ENCODE data around the gene PRKG1. TPM values are rescaled to one million over a fixed set of nuclear protein-coding genes. Genes with fewer than 3 reads are reported as not detected.

PRKG1 gene
- total and polyA plus RNA-seq, 4 donors = 26.2 to 199 (median 94.1) TPM

GRCh38 chr10:51072921-51073434, 1.3 kb upstream of the PRKG1 start:
- Histone ChIP-seq H3K36me3 (ENCODE audit: control insufficient read depth in 1 of 2, insufficient read depth in 2 of 2, low read length in 1 of 2) (no peaks in the 10 kb centered on the region), H3K27me3 (ENCODE audit: control insufficient read depth in 1 of 2, insufficient read depth in 2 of 2, low read length in 1 of 2) (no peaks in the 10 kb centered on the region), H3K27ac (ENCODE audit: low read depth in 1 of 2, low read length in 2 of 2) (peak overlapping the region in 1 of 2 donors; percentile 26), H3K4me1 (ENCODE audit: control insufficient read depth in 1 of 2, insufficient read depth in 2 of 2, low read length in 2 of 2) (no peaks in the 10 kb centered on the region), H3K9me3 (ENCODE audit: control insufficient read depth, low read length) (no peaks in the 10 kb centered on the region), H3K4me3 (ENCODE audit: low read length in 2 of 2) (peak overlapping the region; percentile 79 to 82)
- DNase-seq = no peak
- ATAC-seq (ENCODE audit: low FRiP score) = no peak
- intact Hi-C loops (cut with DNase I) = loop anchor here (10.0 kb wide), 5 partner anchors 58 to 632 kb away; no protein-coding TSS in a partner anchor
- WGBS, 2 donors = 19 to 21% methylated on average over 5 of the region's 5 CpGs

- DNase-seq = peak; percentile 52 to 81
- Histone ChIP-seq H3K9me3 (ENCODE audit: control insufficient read depth, low read length) (no peaks in the 10 kb centered on the region), H3K27me3 (ENCODE audit: control insufficient read depth in 1 of 2, insufficient read depth in 2 of 2, low read length in 1 of 2) (no peaks in the 10 kb centered on the region), H3K36me3 (ENCODE audit: control insufficient read depth in 1 of 2, insufficient read depth in 2 of 2, low read length in 1 of 2) (no peaks in the 10 kb centered on the region), H3K4me1 (ENCODE audit: control insufficient read depth in 1 of 2, insufficient read depth in 2 of 2, low read length in 2 of 2) (no peaks in the 10 kb centered on the region), H3K4me3 (ENCODE audit: low read length in 2 of 2) (peak overlapping the region; percentile 79 to 82), H3K27ac (ENCODE audit: low read depth in 1 of 2, low read length in 2 of 2) (peak overlapping the region; percentile 83 to 89)
- whole genome bisulfite sequencing, 2 donors = 1% methylated on average over 42 to 50 of the region's 50 CpGs
- ATAC-seq (ENCODE audit: low FRiP score) = peak; percentile 55
- intact Hi-C loops (cut with DNase I) = loop anchor here (10.0 kb wide), 5 partner anchors 59 to 631 kb away; no protein-coding TSS in a partner anchor
These were observed 642 bp upstream of the PRKG1 start for GRCh38 chr10:51073453-51074237.

GRCh38 chr10:51075043-51075872, 971 bp downstream of the PRKG1 start:
- H3K9me3 ChIP-seq (ENCODE audit: control insufficient read depth, low read length) = no peaks in the 10 kb centered on the region
- peak overlapping the region; percentile 79 to 82 for H3K4me3 ChIP-seq (ENCODE audit: low read length in 2 of 2)
- H3K27me3 ChIP-seq (ENCODE audit: control insufficient read depth in 1 of 2, insufficient read depth in 2 of 2, low read length in 1 of 2) = no peaks in the 10 kb centered on the region
- 1% methylated on average over 18 of the region's 18 CpGs for WGBS, 2 donors
- ATAC-seq (ENCODE audit: low FRiP score) (no peak), DNase-seq (no peak)
- H3K36me3 ChIP-seq (ENCODE audit: control insufficient read depth in 1 of 2, insufficient read depth in 2 of 2, low read length in 1 of 2) = no peaks in the 10 kb centered on the region
- peaks cover under 1 to 6% of the 10 kb centered on the region in 2 donors for H3K4me1 ChIP-seq (ENCODE audit: control insufficient read depth in 1 of 2, insufficient read depth in 2 of 2, low read length in 2 of 2)
- intact Hi-C loops (cut with DNase I) = loop anchor here (5.0 to 10.0 kb wide), 6 partner anchors 60 to 630 kb away; no protein-coding TSS in a partner anchor
- peak overlapping the region; percentile 47 to 89 for H3K27ac ChIP-seq (ENCODE audit: low read depth in 1 of 2, low read length in 2 of 2)

DNA sequence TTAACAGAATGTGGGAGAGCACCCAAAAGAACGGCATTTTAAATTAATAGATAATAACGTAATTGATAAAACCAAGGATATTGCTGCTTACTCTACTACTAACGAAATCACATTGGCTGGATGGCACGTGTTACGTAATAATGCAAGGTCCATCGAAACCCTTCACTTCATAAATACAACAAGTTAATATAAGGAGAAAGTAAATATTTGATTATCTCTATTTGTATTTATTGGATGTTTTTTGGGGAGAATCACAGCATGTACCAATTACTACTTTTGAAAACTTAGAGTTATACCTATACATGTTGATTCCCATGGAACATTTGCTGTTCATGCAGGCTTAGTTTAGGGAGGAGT, 1.6 kb downstream of the PRKG1 start:
- Histone ChIP-seq H3K27me3 (ENCODE audit: control insufficient read depth in 1 of 2, insufficient read depth in 2 of 2, low read length in 1 of 2) (no peaks in the 10 kb centered on the region), H3K9me3 (ENCODE audit: control insufficient read depth, low read length) (no peaks in the 10 kb centered on the region), H3K4me1 (ENCODE audit: control insufficient read depth in 1 of 2, insufficient read depth in 2 of 2, low read length in 2 of 2) (peaks cover 3 to 8% of the 10 kb centered on the region in 2 donors), H3K36me3 (ENCODE audit: control insufficient read depth in 1 of 2, insufficient read depth in 2 of 2, low read length in 1 of 2) (no peaks in the 10 kb centered on the region), H3K27ac (ENCODE audit: low read depth in 1 of 2, low read length in 2 of 2) (no peak overlapping the region), H3K4me3 (ENCODE audit: low read length in 2 of 2) (peak overlapping the region; percentile 79 to 82)
- DNase-seq = no peak
- intact Hi-C loops (cut with DNase I) = loop anchor here (5.0 to 10.0 kb wide), 6 partner anchors 61 to 629 kb away; no protein-coding TSS in a partner anchor
- no peak for ATAC-seq (ENCODE audit: low FRiP score)
- 2 to 6% methylated on average over 6 of the region's 6 CpGs for WGBS, 2 donors

DNA sequence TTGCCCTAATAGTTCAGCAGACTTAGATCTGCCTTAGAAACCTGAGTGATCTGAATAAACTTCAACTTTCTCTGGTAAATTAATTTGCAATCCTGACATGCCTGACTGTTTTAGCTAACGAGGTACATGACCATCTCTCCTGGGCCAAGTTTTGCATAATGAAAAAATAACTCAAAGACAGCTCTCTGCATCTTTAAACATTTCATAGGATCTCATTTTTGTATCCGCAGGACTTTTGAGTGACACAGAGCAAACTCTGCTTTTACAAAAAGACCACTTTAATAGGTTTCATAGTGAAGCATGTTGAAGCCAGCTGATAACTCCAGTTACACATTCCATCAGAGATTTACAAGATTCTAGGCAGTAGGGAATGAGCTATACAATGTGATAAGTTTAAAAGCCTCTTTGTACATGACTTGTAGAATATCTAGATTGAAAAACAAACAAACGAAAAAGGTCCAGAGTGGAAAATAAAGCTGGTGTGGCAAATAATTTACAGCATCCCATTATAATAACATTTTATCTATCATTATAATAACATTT, 2.1 kb downstream of the PRKG1 start:
- H3K36me3 ChIP-seq (ENCODE audit: control insufficient read depth in 1 of 2, insufficient read depth in 2 of 2, low read length in 1 of 2) = no peaks in the 10 kb centered on the region
- no peaks in the 10 kb centered on the region for H3K27me3 ChIP-seq (ENCODE audit: control insufficient read depth in 1 of 2, insufficient read depth in 2 of 2, low read length in 1 of 2)
- intact Hi-C loops (cut with DNase I) = loop anchor here (5.0 to 10.0 kb wide), 6 partner anchors 62 to 628 kb away; no protein-coding TSS in a partner anchor
- no peak overlapping the region for H3K27ac ChIP-seq (ENCODE audit: low read depth in 1 of 2, low read length in 2 of 2)
- DNase-seq = no peak
- H3K9me3 ChIP-seq (ENCODE audit: control insufficient read depth, low read length) = no peaks in the 10 kb centered on the region
- WGBS, 2 donors = 4% methylated on average over 3 of the region's 3 CpGs
- H3K4me1 ChIP-seq (ENCODE audit: control insufficient read depth in 1 of 2, insufficient read depth in 2 of 2, low read length in 2 of 2) = peaks cover 3 to 8% of the 10 kb centered on the region in 2 donors
- ATAC-seq (ENCODE audit: low FRiP score) = no peak
- H3K4me3 ChIP-seq (ENCODE audit: low read length in 2 of 2) = peak overlapping the region; percentile 79 to 82

DNA sequence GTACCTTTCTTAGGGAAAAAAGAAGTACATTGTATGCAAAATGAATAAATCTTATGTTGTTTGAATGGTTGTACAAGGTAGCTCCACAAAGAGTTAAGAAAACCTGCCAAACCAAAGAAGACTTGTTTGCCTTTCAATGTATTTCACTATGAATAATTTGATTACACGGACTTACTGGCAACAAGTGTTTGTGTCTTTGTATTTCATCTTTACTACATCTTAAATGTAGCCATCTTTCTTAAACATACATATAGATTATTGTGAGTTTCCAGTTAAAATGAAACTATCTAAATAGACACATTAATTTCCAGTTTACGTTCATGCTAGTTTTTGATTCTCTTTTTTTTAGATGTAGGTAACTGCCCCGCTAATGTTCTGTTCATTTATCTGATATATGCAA, 2.8 kb downstream of the PRKG1 start:
- no peak for DNase-seq
- WGBS, 2 donors = 5 to 10% methylated on average over 3 of the region's 3 CpGs
- Histone ChIP-seq H3K36me3 (ENCODE audit: control insufficient read depth in 1 of 2, insufficient read depth in 2 of 2, low read length in 1 of 2) (no peaks in the 10 kb centered on the region), H3K27ac (ENCODE audit: low read depth in 1 of 2, low read length in 2 of 2) (no peak overlapping the region), H3K9me3 (ENCODE audit: control insufficient read depth, low read length) (no peaks in the 10 kb centered on the region), H3K27me3 (ENCODE audit: control insufficient read depth in 1 of 2, insufficient read depth in 2 of 2, low read length in 1 of 2) (no peaks in the 10 kb centered on the region), H3K4me1 (ENCODE audit: control insufficient read depth in 1 of 2, insufficient read depth in 2 of 2, low read length in 2 of 2) (peaks cover 3 to 8% of the 10 kb centered on the region in 2 donors), H3K4me3 (ENCODE audit: low read length in 2 of 2) (peak overlapping the region; percentile 79 to 82)
- intact Hi-C loops (cut with DNase I) = loop anchor here (5.0 to 10.0 kb wide), 6 partner anchors 62 to 628 kb away; no protein-coding TSS in a partner anchor
- no peak for ATAC-seq (ENCODE audit: low FRiP score)

- no peak for ATAC-seq (ENCODE audit: low FRiP score)
- H3K36me3 ChIP-seq (ENCODE audit: control insufficient read depth in 1 of 2, insufficient read depth in 2 of 2, low read length in 1 of 2) = no peaks in the 10 kb centered on the region
- no peaks in the 10 kb centered on the region for H3K9me3 ChIP-seq (ENCODE audit: control insufficient read depth, low read length)
- H3K27ac ChIP-seq (ENCODE audit: low read depth in 1 of 2, low read length in 2 of 2) = no peak overlapping the region
- no peaks in the 10 kb centered on the region for H3K27me3 ChIP-seq (ENCODE audit: control insufficient read depth in 1 of 2, insufficient read depth in 2 of 2, low read length in 1 of 2)
- peak overlapping the region; percentile 61 to 82 for H3K4me3 ChIP-seq (ENCODE audit: low read length in 2 of 2)
- intact Hi-C loops (cut with DNase I) = loop anchor here (5.0 to 10.0 kb wide), 6 partner anchors 63 to 627 kb away; no protein-coding TSS in a partner anchor
- no peak for DNase-seq
- peaks cover 4 to 8% of the 10 kb centered on the region in 2 donors for H3K4me1 ChIP-seq (ENCODE audit: control insufficient read depth in 1 of 2, insufficient read depth in 2 of 2, low read length in 2 of 2)
These were observed 3.2 kb downstream of the PRKG1 start for GRCh38 chr10:51077507-51077906.

DNA sequence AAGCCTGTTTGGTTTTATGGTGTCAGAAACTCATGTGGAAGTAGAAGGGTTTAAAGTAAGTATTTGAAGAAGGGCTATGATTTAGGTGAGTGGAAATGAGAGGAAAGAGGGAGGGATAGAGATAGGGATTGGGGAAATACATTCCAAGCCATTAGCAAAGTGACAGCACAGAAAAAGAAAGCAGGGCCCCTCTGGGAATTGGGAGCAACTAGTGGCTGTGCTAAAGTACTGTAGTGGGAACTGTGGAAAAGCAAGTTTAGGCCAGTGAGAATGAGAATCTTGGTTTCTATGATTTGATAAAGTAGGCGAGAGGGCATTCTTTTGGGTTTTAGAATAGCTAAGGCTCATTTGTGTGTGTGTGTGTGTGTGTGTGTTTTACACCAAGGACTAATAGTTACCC, 5.0 kb downstream of the PRKG1 start:
- intact Hi-C loops (cut with DNase I) = loop anchor here (5.0 to 10.0 kb wide), 6 partner anchors 65 to 625 kb away; no protein-coding TSS in a partner anchor
- peaks cover 8 to 9% of the 10 kb centered on the region in 2 donors for H3K4me1 ChIP-seq (ENCODE audit: control insufficient read depth in 1 of 2, insufficient read depth in 2 of 2, low read length in 2 of 2)
- WGBS, 2 donors = 3 to 14% methylated on average over 1 of the region's 1 CpG
- H3K27ac ChIP-seq (ENCODE audit: low read depth in 1 of 2, low read length in 2 of 2) = no peak overlapping the region
- no peak for DNase-seq
- no peak for ATAC-seq (ENCODE audit: low FRiP score)
- H3K27me3 ChIP-seq (ENCODE audit: control insufficient read depth in 1 of 2, insufficient read depth in 2 of 2, low read length in 1 of 2) = no peaks in the 10 kb centered on the region
- H3K9me3 ChIP-seq (ENCODE audit: control insufficient read depth, low read length) = no peaks in the 10 kb centered on the region
- H3K36me3 ChIP-seq (ENCODE audit: control insufficient read depth in 1 of 2, insufficient read depth in 2 of 2, low read length in 1 of 2) = no peaks in the 10 kb centered on the region
- peak overlapping the region in 1 of 2 donors; percentile 71 for H3K4me3 ChIP-seq (ENCODE audit: low read length in 2 of 2)
